H1 (cell line): ENCODE measurements around the gene RBM10. TPM values are rescaled to one million over a fixed set of nuclear protein-coding genes. Genes with fewer than 3 reads are reported as not detected.

Source experiments
- CTCF ChIA-PET: fragments of 300-600 bp; sonication (Branson Sonifier 250); formaldehyde crosslinking; loops from one replicate; lab custom pipeline; 2021; ENCODE audit not compliant: partially characterized antibody; lab: Charles Lee
- POLR2A ChIA-PET: fragments of 300-600 bp; sonication (Branson Sonifier 250); formaldehyde crosslinking; loops from one replicate; lab custom pipeline; 2021; ENCODE audit warnings: inconsistent platforms; ENCODE audit not compliant: partially characterized antibody; lab: Charles Lee
- DNase-seq, 2 experiments: peaks; one replicate each; pipeline versions ENCODE4 v3.0.0 to v3.0.0-alpha.2; 2010 to 2022; ENCODE audit warnings: low spot score in 2 of 2, low read depth in 1 of 2, mixed read lengths in 1 of 2
- FAIRE-seq: peaks from 2 replicates; lab custom pipeline; 2011; peaks lifted over from hg19 to GRCh38; lab: Jason Lieb, UNC
- H2AFZ ChIP-seq: 2 replicates; pipeline ENCODE4 v1.8.1; 2012; ENCODE audit warnings: low read length, inconsistent platforms
- H2AK5ac ChIP-seq: 2 replicates; pipeline ENCODE4 v1.6.1; 2013; ENCODE audit warnings: low read depth, low read length
- H2BK120ac ChIP-seq: replicated peaks from 2 replicates; pipeline ENCODE3; 2013; ENCODE audit warnings: low read depth, low read length, inconsistent platforms
- H2BK12ac ChIP-seq: 2 replicates; pipeline ENCODE4 v1.6.1; 2013; ENCODE audit warnings: low read depth, low read length
- H2BK15ac ChIP-seq: 2 replicates; pipeline ENCODE4 v1.6.1; 2013; ENCODE audit warnings: low read length
- H2BK20ac ChIP-seq: 2 replicates; pipeline ENCODE4 v1.6.1; 2013; ENCODE audit warnings: low read length
- H2BK5ac ChIP-seq: 2 replicates; pipeline ENCODE4 v1.6.1; 2013; ENCODE audit warnings: low read depth, low read length
- H3K14ac ChIP-seq: 2 replicates; pipeline ENCODE4 v1.6.1; 2013; ENCODE audit warnings: inconsistent platforms; ENCODE audit not compliant: insufficient read length
- H3K18ac ChIP-seq: 2 replicates; pipeline ENCODE4 v1.6.1; 2013; ENCODE audit warnings: low read length; ENCODE audit errors: extremely low read depth
- H3K23ac ChIP-seq: 2 replicates; pipeline ENCODE4 v1.6.1; 2013; ENCODE audit warnings: inconsistent platforms; ENCODE audit not compliant: insufficient read length
- H3K23me2 ChIP-seq: 2 replicates; pipeline ENCODE4 v1.6.1; 2013; ENCODE audit warnings: low read depth, low read length
- H3K27ac ChIP-seq: 2 replicates; pipeline ENCODE4 v1.6.1; 2011; ENCODE audit warnings: low read depth, low read length, inconsistent platforms
- H3K27me3 ChIP-seq, 4 experiments: replicated peaks in 1 of 4; 1 replicate in 1 of 4; 2 replicates in 3 of 4; pipeline versions ENCODE4 v1.6.1 to v1.8.1; 2011 to 2013; ENCODE audit warnings: low read length in 3 of 4, mild to moderate bottlenecking in 3 of 4, inconsistent platforms in 2 of 4, mixed read lengths in 2 of 4, moderate library complexity in 1 of 4; ENCODE audit not compliant: control insufficient read depth in 3 of 4, insufficient read depth in 3 of 4; ENCODE audit errors: extremely low read depth in 1 of 4
- H3K36me3 ChIP-seq, 4 experiments: 2 replicates each; pipeline versions ENCODE4 v1.6.1 to v1.8.1; 2011 to 2013; ENCODE audit warnings: mild to moderate bottlenecking in 4 of 4, low read length in 3 of 4, moderate library complexity in 2 of 4, control low read depth in 1 of 4, inconsistent platforms in 1 of 4; ENCODE audit not compliant: insufficient read depth in 4 of 4, control insufficient read depth in 2 of 4
- H3K4ac ChIP-seq: replicated peaks from 2 replicates; pipeline ENCODE3; 2013; ENCODE audit warnings: low read length, low read depth, mixed read lengths, inconsistent platforms; ENCODE audit not compliant: insufficient read length
- H3K4me1 ChIP-seq, 4 experiments: replicated peaks in 1 of 4; 1 replicate in 1 of 4; 2 replicates in 3 of 4; pipeline versions ENCODE4 v1.6.1 to v1.8.1; 2011 to 2013; ENCODE audit warnings: low read length in 3 of 4, inconsistent platforms in 2 of 4, mixed read lengths in 1 of 4; ENCODE audit not compliant: insufficient read depth in 4 of 4, control insufficient read depth in 3 of 4
- H3K4me2 ChIP-seq, 2 experiments: 2 replicates each; pipeline versions ENCODE4 v1.6.1 to v1.8.1; 2011 to 2013; ENCODE audit warnings: low read depth in 2 of 2, low read length in 2 of 2, control low read depth in 1 of 2, inconsistent platforms in 1 of 2, mild to moderate bottlenecking in 1 of 2; ENCODE audit not compliant: insufficient read depth in 1 of 2
- H3K4me3 ChIP-seq, 4 experiments: fragments of 200-600, 300-600 bp in 1 of 4; sonication (generic), shearing (Covaris generic), sonication (Bioruptor Twin) in 1 of 4; 2 replicates each; pipeline versions ENCODE4 v1.5.1 to v1.8.1; 2011 to 2016; ENCODE audit warnings: low read length in 4 of 4, low read depth in 3 of 4, control low read depth in 2 of 4, inconsistent platforms in 2 of 4, mild to moderate bottlenecking in 2 of 4, mixed read lengths in 1 of 4, moderate library complexity in 1 of 4; ENCODE audit not compliant: insufficient read depth in 2 of 4; ENCODE audit errors: extremely low read depth in 1 of 4
- H3K56ac ChIP-seq: replicated peaks from 2 replicates; pipeline ENCODE3; 2013; ENCODE audit warnings: low read depth, mild to moderate bottlenecking, mixed read lengths, low read length, inconsistent platforms; ENCODE audit not compliant: insufficient read length
- H3K79me1 ChIP-seq: 2 replicates; pipeline ENCODE4 v1.6.1; 2013; ENCODE audit warnings: low read depth, low read length, control low read depth
- H3K79me2 ChIP-seq, 2 experiments: 2 replicates each; pipeline versions ENCODE4 v1.6.1 to v1.8.1; 2012 to 2013; ENCODE audit warnings: low read length in 2 of 2, mild to moderate bottlenecking in 2 of 2, inconsistent platforms in 1 of 2; ENCODE audit not compliant: insufficient read depth in 2 of 2, control insufficient read depth in 1 of 2
- H3K9ac ChIP-seq, 4 experiments: replicated peaks in 1 of 4; 1 replicate in 1 of 4; 2 replicates in 3 of 4; pipeline versions ENCODE4 v1.6.1 to v1.8.1; 2011 to 2013; ENCODE audit warnings: low read depth in 3 of 4, low read length in 3 of 4, control low read depth in 2 of 4, mild to moderate bottlenecking in 2 of 4, moderate library complexity in 2 of 4, inconsistent platforms in 1 of 4; ENCODE audit errors: extremely low read depth in 1 of 4
- H3K9me3 ChIP-seq, 2 experiments: 2 replicates each; pipeline versions ENCODE4 v1.6.1 to v1.8.1; 2012 to 2013; ENCODE audit warnings: mild to moderate bottlenecking in 2 of 2, moderate library complexity in 2 of 2, control low read depth in 1 of 2, inconsistent platforms in 1 of 2, low read depth in 1 of 2, low read length in 1 of 2, mixed read lengths in 1 of 2; ENCODE audit not compliant: insufficient read depth in 2 of 2
- H4K20me1 ChIP-seq, 2 experiments: replicated peaks in 1 of 2; 2 replicates each; pipeline versions ENCODE3 to v1.8.1; 2011 to 2013; ENCODE audit warnings: inconsistent platforms in 2 of 2, low read length in 2 of 2, mild to moderate bottlenecking in 1 of 2; ENCODE audit not compliant: insufficient read depth in 2 of 2, control insufficient read depth in 1 of 2
- H4K5ac ChIP-seq: 2 replicates; pipeline ENCODE4 v1.6.1; 2013; ENCODE audit warnings: low read length, low read depth, mixed read lengths, inconsistent platforms; ENCODE audit not compliant: insufficient read length
- H4K8ac ChIP-seq: 2 replicates; pipeline ENCODE4 v1.8.0; 2013; ENCODE audit warnings: mild to moderate bottlenecking, moderate library complexity, low read length, inconsistent platforms; ENCODE audit not compliant: insufficient read depth; ENCODE audit errors: extremely low read depth
- H4K91ac ChIP-seq: replicated peaks from 2 replicates; pipeline ENCODE3; 2013; ENCODE audit warnings: low read length, mixed read lengths, inconsistent platforms; ENCODE audit not compliant: insufficient read length
- BCL11A ChIP-seq, 2 experiments: IDR thresholded peaks; one replicate each; pipeline ENCODE4 v1.6.1; 2011; ENCODE audit warnings: low read depth in 2 of 2, low read length in 2 of 2, mild to moderate bottlenecking in 2 of 2
- CTCF ChIP-seq, 3 experiments: IDR thresholded peaks; 1 replicate in 2 of 3; 2 replicates in 1 of 3; pipeline versions ENCODE4 v1.5.1 to v1.6.1; 2011; ENCODE audit warnings: low read length in 3 of 3, mild to moderate bottlenecking in 3 of 3, inconsistent platforms in 2 of 3, low read depth in 1 of 3, moderate library complexity in 1 of 3; ENCODE audit not compliant: insufficient read depth in 1 of 3; ENCODE audit errors: control extremely low read depth in 1 of 3
- RBBP5 ChIP-seq: IDR thresholded peaks from 2 replicates; pipeline ENCODE4 v1.7.1; 2012; ENCODE audit warnings: low read depth, mild to moderate bottlenecking, inconsistent platforms, low read length, moderate library complexity, borderline replicate concordance
- SIX5 ChIP-seq: IDR thresholded peaks from 2 replicates; pipeline ENCODE4 v1.6.1; 2011; ENCODE audit warnings: mild to moderate bottlenecking, low read depth, low read length
- WGBS, 2 experiments: shearing (Covaris generic) in 1 of 2; methylation state at CpG; one replicate each; pipeline versions ENCODE4 v1.1.6 to v1.1.7; 2013 to 2015; ENCODE audit warnings: low lambda C conversion rate in 2 of 2, mixed read lengths in 2 of 2, inconsistent platforms in 1 of 2, low coverage in 1 of 2, missing lambda C conversion rate in 1 of 2; ENCODE audit not compliant: insufficient replicate concordance in 2 of 2, insufficient coverage in 1 of 2, insufficient read length in 1 of 2; ENCODE audit errors: extremely low coverage in 1 of 2, missing lambda C conversion rate in 1 of 2; 5-methylcytosine and 5-hydroxymethylcytosine counted together
- polyA plus RNA-seq, 7 experiments: library from polyadenylated mRNA; depleted of rRNA in 3 of 7; stranded (reverse) in 5 of 7; unstranded in 2 of 7; fragments of >200 nt in 5 of 7; fragments of 200-250 nt in 2 of 7; gene quantifications; 1 replicate in 5 of 7; 2 replicates in 1 of 7; 4 replicates in 1 of 7; pipeline versions ENCODE4 v1.2.1 to v1.2.3, GENCODE V29; 2011 to 2013; ENCODE audit warnings: missing spikeins in 2 of 7, mixed read lengths in 2 of 7
- total RNA-seq: library from RNA; stranded (reverse); fragmentation: NEBNext Ultra II Directional; extraction: Animal tissue kit (Norgen Biotek cat#: 25700); gene quantifications from 2 replicates; pipeline ENCODE4 v1.2.1, GENCODE V29; 2021

The RBM10 gene
- total and polyA plus RNA-seq, 2 of the 8 experiments (the other 6 are each of a cell fraction or from before 2014, with no cell fraction given) = 35.7 to 64.0 TPM

GRCh38 chrX:47204970-47205369 is 59.9 kb downstream of the RBM10 start:
- H4K91ac ChIP-seq = no peak overlapping the region
- H3K79me2 ChIP-seq = peaks cover 0 to 2% of the 10 kb centered on the region in 2 experiments; a peak in 2 of 4 replicates
- H3K23me2 ChIP-seq = no peaks in the 10 kb centered on the region
- H2BK5ac ChIP-seq = no peak overlapping the region
- no peaks in the 10 kb centered on the region for H3K9me3 ChIP-seq
- H3K4me1 ChIP-seq = no peaks in the 10 kb centered on the region
- no peak overlapping the region for H4K5ac ChIP-seq
- H3K4me2 ChIP-seq = no peak overlapping the region
- FAIRE-seq = peak; percentile 19
- no peak overlapping the region for H3K18ac ChIP-seq
- no peak overlapping the region for H3K23ac ChIP-seq
- H2BK20ac ChIP-seq = no peak overlapping the region
- ChIA-PET POLR2A (interaction anchor here (1.2 to 6.7 kb wide), 4 partner anchors 10 to 25 kb away, joined by 3 to 63 read pairs (median 4); partner anchors contain the start of gene CDK16), CTCF (no interaction called here)
- no peaks in the 10 kb centered on the region; the same call in 1 of the 2 replicates for H3K79me1 ChIP-seq
- H3K27ac ChIP-seq = no peak overlapping the region; the same call in 1 of the 2 replicates
- peaks cover 45 to 96% (median 79%) of the 10 kb centered on the region in 4 experiments for H3K36me3 ChIP-seq
- H3K4me3 ChIP-seq = no peak overlapping the region
- H2AK5ac ChIP-seq = no peak overlapping the region
- H3K14ac ChIP-seq = no peak overlapping the region
- peaks cover 3 to 27% of the 10 kb centered on the region in 2 experiments for H4K20me1 ChIP-seq
- no peak overlapping the region for H2BK12ac ChIP-seq
- H2BK120ac ChIP-seq = no peak overlapping the region
- H4K8ac ChIP-seq = no peak overlapping the region
- no peak overlapping the region for H2BK15ac ChIP-seq
- H2AFZ ChIP-seq = no peak overlapping the region
- no peak overlapping the region for H3K9ac ChIP-seq
- H3K56ac ChIP-seq = no peak overlapping the region
- no peak overlapping the region for H3K4ac ChIP-seq
- no peak for DNase-seq
- no peaks in the 10 kb centered on the region for H3K27me3 ChIP-seq
- WGBS, 2 experiments = 85% methylated on average over 4 of the region's 5 CpGs; no CpG with 5 or more reads in 1 of the 2 experiments
- no peak for TF ChIP-seq SIX5
- no peak for TF ChIP-seq RBBP5
- TF ChIP-seq CTCF (IDR thresholded peaks at IDR 0.05; ENCODE audit: control extremely low read depth in 1 of 3, insufficient read depth in 1 of 3, low read depth in 1 of 3, low read length in 3 of 3) = peak in 1 of 3 experiments; percentile 2; a peak in 1 of 4 replicates
- no peak for TF ChIP-seq BCL11A (IDR thresholded peaks at IDR 0.05; ENCODE audit: low read depth in 2 of 2, low read length in 2 of 2)
